ENCODE data around the gene DYRK1A.
"Not testable (repeated sequence)": the region's sequence is repeated elsewhere in the genome, so short reads cannot be mapped to it uniquely, and the experiment has no call there.

DYRK1A gene

DNA sequence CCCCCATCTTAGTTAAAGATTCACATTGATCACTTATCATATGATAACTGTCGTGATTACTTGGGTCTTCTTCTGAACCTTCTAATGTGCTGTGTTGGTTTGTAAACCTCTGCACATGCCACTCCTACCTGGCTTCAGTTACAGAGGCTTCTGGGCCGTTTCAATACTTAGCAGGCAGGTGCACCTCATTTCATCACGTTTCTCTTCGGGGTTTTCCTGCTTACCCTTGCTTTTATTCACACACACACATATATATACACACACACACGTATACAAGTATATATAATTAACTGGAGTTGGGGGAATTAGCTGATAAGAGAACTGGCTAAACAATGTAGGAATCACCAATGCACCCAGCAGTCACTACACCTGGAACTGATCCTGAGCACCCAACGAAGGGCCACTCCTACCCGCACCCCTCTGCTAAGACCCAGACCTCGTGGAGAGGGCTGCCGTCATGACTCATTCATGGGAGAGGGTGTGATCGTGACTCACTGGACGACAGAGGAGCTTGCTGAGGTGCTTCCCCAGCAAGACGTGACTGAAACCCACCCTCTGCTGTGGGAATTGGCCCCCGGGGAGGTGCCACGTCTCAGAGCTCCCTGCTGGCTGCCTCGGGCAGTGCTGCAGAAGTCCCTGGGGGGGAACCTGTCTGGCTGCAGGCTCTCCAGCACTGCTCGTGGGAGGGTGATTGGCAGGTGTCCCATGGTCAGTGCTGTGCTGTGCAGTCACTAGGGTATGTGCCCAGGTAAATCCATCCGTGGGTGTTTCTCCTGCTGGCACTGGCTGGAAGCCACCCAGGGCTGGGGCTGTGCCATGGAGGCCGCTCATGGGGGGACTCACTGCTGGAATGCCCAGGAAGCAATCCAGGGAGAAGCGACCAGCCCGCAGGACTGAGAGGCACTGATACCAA, 166.6 kb downstream of the DYRK1A start:
- DNase-seq, result peak; percentile 25

DNA sequence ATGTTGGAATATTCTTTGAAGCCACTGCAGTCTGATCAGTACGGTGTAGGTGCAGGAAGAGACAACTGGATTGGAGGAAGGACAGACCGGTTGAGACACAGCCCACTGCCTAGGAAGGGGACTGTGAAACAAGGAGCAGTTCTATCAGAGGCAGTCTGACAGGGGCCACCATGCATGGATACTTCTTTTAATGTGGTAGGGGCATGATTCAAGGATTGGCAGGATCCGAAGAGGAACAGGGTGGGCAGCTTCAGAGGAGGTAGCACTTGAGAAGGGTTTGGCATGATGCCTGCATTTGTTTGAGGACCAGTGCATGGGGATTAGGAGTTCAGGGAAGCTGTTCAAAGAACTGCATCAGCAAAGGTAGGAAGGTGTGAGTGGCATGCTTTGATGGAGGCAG, 167.9 kb downstream of the DYRK1A start:
- no peak for DNase-seq

DNA sequence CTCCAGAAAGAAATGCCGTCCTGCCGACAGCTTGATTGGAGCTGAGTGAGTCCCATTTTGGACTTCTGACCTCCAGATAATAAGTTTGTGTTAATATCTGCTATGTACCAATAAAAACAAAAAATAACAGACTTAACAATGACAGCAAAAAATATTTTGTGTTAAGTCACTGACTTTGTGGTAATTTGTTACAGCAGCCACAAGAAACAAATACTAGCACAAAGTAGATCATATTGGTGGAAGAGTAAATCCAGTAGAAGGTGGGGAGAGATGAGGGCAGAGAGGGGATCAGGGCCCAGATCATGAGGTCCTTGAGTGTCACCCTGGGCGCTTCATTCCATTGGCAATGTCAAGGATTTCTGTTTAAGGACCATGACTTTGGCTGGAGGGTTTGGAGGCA, 168.6 kb downstream of the DYRK1A start:
- DNase-seq, result no peak

DNA sequence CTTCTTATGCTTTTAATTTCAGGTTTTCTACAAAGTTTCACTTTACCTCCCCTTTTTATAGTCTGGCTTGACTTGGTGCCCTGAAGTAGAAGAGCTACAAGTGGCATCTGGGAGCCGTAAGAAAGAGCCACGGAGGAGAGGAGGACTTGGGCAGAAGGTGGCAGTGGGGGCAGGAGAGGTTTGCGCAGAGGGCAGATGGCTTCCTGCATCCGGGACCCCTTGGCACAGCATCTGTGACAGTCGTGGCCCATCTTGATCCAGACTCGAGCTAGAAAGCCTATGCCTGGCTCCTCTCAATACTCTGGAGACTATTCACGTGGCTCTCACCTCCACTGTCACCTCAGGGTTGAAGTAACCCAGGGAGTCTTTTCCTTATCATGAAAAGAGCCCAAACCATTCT, 169.1 kb downstream of the DYRK1A start:
- DNase-seq, result no peak

DNA sequence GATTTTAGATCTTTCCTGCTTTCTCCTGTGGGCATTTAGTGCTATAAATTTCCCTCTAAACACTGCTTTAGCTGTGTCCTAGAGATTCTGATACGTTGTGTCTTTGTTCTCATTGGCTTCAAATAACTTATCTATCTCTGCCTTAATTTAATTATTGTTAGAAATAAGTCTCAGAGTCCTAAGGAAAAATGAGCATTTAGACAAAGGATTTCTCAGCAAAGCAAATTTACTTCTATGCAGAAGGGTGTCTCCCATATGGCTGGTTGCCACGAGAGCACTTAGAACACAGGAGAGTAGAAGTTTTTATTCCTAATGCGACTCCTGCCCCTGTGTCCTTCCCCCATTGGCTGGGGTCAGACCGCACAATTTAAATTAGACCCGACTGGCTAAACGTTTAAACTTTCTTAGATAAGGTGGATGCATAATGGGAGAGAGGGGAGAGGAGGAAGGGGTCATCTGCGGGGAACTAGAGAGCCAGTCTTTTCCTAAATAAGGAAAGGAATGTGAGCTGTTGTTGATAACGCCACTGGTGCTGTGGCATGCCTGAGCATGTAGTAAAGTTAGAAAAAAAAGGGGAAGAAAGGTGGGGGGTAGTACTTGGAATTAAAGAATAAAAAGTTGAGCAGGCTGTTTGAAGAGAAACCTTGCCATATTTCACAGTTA, 170.2 kb downstream of the DYRK1A start:
- DNase-seq, result no peak

DNA sequence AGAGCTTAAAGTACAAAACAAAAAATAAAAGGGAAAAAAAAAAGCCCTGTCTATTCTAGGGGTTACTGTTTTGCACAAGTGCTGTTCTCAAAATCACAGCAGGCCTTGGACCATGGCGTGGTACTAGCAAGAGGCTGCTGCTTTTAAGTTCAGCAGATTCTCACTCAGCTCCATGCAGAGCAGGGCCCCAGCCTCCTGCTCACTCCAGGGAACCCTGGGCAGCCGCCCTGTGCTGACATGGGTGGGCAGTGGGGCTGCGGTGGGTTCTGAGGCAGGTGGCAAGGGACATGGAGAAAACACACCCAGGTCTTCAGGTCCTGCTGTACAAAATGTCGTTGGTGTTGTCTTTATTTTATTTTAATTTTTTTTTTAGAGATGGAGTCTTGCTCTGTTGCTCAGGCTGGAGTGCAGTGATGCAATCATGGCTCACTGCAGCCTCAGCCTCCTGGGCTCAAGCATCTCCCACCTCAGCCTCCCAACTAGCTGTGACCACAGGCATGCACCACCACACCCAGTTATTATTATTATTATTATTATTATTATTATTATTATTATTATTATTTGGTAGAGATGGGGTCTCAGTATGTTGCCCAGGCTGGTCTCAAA, 170.9 kb downstream of the DYRK1A start:
- no peak for DNase-seq

DNA sequence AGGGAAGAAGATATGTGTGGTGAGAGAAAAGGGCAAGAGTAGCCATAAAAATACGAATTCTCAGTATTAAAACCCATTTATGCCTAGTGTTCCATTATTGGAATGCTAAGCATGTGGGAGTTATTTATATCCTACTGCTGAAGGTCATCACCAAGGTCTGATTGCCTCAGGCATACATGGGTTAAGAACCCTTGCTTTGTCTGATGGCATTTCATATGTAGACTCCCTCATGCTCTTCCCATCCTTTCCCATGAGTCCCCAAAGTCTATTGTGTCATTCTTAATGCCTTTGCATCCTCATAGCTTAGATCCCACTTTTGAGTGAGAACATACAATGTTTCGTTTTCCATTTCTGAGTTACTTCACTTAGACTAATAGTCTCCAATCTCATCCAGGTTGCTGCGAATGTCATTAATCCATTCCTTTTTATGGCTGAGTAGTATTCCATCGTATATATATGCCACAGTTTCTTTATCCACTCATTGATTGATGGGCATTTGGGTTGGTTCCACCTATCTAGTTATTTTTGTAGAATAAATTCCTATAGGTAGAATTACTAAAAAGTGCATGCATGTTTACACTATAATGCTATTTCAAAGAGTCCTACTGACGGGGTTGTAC, 172.5 kb downstream of the DYRK1A start:
- DNase-seq, result no peak

DNA sequence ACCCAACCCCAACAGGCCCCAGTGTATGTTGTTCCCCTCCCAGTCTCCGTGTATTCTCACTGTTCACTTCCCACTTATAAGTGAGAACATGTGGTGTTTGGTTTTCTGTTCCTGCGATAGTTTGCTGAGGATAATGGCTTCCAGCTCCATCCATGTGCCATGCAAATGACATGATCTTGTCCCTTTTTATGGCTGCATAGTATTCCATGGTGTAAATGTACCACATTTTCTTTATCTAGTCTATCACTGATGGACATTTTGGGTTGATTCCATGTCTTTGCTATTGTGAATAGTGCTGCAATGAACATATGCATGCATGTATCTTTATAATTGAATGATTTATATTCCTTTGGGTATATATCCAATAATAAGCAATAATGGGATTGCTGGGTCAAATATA, 174.6 kb downstream of the DYRK1A start:
- not testable (repeated sequence) for DNase-seq

DNA sequence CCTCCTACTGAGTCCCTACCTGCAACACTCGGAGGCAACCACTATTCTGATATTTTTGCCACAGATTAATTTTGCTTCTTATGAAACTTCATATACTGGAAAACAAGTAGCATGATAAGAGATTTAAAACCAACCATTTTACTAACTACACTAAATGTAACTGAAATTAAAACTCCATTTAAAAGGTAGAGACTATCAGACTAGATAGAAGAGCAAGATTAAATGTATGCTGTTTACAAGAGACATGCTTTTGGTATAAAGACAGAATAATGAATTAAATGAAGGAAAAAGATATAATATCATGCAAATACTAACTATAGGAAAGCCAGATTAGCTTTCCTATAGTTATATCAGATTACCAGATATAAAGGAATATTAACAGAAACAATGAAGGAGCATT, 175.9 kb downstream of the DYRK1A start:
- no peak for DNase-seq

DNA sequence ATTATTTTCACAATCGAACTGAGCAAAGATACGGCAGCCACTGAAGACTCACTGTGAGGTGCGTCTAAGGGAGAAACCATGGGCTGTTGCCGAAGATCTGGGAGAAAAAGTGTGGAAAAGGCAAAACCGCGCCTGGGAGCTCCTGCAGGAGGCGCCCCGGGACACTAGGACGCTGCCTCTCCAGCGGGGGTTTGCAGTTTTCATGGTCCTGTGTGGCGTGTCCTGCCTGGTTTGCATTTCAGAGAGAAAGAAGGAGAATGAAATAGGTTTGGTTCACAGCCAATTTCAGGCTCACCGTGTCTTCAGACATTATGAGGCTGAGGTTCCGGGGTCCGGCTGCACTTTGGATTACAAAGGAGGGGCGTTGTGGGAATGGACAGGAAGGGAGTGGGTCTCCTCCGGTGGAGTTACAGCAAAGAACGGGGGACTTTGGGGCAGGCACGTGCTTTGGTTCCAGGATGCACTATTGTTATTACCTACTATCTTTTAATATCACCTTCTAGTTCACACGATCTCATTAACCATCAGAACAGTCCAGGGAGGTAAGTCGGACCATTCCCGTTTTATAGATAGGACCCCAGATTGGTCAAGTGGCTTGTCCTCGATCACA, 179.8 kb downstream of the DYRK1A start:
- no peak for DNase-seq

DNA sequence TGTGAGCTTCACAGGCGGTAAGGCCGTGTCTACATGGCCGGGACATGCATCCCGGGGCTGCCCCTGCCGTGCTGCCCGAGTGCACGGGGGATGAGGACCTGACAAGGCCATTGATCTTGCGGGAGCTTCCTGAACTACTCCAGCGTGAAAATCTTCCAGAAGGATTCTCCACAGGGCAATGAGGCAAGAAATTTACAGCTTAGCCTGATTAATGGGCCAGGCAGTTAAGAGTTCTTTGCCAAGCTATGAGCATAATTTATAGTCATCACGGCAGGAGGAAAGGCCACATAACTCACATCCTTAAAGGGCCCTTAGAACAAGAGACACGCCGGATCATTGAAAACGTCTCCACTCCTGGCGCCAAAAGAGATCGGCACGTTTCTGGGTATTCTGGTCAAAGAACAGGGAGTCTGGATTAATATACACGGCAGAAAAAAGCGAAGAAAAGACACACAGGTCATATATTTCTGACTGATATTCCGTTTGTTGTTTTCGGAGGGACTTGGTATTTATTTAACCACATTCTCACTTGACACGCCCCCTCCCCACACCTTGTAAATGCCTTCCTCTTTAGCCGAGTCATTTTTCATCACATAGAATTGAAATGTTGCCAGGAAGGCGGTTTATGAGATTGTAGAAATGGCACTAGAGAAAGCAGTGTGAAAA, 180.5 kb downstream of the DYRK1A start:
- DNase-seq, result peak; percentile 83

DNA sequence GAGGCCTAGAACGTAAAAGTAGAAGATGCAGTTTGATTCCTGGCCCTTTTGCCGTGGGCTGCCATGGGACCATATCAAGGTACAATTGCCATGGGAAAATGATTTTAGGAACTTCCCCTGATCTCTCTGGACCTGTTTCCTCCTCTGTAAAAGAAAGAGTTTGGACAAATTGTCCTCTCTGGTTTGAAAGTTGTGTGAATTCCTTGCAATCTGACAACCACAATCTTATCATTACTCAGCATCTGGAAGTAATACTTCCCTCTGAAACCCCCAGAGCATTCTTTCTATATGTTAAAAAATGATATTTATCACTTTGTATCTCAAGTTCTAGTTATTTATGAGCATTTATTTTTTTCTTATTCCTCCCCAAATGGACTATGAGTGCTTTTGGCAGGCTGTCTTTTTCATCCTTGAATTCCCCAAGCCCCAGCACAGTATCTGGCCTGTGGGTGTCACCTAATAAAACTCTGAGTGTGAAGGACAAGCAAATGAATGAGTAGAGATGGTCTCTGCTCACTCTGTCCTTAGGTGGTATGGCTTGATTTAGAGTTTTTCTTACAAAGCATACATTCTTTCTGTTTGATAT, 181.1 kb downstream of the DYRK1A start:
- DNase-seq, result peak; percentile 80

DNA sequence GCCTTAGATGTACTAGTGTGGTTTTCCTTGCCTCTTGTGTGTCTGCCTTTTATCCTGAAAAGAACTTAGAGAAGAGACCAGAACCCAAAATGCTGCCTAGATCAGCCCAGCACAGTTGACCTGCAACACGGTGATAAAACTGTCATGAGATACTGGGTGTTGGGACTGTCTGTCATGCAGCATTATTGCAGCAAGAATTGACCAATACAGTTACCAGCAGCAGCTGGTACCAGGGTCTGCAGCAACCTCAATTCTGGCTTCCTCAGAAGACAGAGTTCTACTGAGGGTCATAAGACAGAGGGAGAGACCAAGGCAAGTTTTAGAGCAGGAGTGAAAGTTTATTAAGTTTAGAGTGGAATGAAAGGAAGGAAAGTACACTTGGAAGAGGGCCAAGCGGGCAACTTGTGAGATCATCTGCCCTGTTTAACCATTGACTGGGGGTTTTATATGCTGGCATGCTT, 182.0 kb downstream of the DYRK1A start:
- DNase-seq, result no peak

DNA sequence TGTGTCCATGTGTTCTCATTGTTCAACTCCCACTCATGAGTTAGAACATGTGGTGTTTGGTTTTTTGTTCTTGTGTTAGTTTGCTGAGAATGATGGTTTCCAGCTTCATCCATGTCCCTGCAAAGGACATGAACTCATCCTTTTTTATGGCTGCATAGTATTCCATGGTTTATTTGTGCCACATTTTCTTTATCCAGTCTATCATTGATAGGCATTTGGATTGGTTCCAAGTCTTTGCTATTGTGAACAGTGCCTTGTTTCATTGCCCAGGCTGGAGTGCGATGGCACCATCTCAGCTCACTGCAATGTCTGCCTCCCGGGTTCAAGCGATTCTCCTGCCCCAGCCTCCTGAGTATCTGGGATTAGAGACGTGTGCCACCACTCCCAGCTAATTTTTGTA, 183.2 kb downstream of the DYRK1A start:
- not testable (repeated sequence) for DNase-seq

DNA sequence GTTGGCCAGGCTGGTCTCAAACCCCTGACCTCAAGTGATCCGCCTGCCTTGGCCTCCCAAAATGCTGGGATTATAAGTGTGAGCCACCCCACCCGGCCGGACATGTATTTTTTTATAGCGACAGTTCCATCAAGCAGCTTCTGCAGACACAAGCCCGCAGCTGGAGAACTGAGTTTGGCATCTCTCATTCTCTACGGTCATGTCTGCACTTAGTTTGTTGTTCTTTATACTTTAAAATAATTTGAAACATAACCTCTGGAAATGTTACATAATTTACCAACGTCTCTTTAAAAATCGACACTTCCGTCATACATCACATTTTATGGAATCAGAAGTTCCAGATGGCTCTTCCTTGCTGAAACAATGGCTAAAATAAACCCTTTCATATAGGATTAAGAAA, 183.6 kb downstream of the DYRK1A start:
- no peak for DNase-seq

DNA sequence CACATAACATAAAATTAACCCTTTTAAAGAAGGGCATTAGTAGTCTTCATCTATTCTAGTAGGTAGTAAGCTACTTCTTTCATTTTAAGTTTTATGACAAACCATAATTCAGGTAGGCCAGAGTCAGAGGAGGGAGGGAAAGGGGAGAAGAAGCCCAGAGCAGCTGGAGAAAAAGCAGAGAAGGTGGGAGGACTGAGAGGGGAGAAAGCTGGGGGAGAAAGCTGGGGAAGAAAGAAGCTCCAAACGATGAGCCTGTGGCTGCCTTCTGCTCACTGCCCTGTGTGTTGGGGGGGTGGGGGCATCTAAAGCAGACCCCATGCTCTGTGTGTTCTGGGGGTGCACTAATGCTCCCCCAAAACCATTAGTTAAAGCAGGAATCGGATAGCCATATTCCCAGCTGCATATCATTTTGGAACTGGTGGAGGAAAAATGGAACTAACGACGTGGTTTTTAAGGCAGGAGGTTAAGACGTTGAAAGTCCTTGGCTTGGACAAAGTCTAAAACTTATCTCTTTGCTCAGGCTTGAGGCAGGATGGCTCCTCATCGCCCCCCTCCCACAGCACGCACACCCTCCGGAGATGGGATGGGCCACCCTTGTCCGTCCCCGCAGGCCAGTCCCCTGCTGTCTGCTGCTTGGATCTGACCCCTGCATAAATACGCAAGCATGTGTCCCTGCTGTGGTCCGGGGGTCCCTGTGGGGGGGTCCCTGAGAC, 184.2 kb downstream of the DYRK1A start:
- DNase-seq, result no peak

DNA sequence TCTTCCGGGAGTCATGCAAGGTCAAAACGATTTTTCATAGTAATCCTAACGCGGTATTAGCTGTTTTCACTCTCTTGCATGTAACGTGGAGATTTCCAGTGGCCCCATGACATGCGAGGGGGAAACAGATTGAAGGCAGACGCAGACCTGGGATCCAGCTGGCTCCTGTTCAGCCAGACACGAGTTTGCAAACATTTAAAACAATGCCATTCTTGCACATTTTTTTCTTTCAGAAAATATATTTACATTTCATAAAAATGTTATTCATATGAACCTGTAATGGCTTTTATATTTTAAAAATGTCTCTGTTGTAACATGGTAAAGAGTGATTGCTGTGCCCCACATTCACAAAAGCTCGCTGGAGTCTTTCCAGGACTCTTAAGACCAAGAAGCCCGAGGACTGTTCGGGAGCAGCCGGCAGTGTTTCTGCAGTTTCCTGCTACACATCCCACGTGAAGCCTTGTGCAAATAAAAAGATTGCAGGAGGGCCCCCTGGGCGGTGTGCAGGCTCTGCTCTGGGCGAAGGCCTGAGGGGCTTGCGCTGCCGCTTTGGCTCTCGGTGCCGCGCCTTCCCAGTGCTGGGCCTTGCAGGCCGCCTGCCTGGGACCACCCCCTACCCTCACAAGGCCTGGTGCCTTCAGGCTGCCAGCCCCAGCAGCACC, 184.9 kb downstream of the DYRK1A start:
- DNase-seq, result peak; percentile 41

DNA sequence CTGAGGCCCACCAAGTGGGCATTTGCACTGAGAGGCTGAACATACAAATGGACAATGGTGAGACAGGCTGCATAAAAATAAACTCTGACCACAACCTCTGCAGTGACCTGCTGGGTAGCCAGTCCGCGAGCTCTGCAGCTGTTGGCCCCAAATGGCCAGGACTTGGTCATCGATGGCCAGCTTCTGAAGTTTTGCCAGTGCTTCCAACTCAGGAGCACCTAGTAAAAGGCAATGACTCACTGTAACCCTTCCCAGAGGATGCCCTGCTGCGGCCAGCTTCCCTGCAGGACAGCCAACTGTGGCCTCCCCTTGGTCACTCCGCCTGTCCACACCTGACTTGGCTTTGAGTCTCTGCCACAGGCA, 185.4 kb downstream of the DYRK1A start:
- DNase-seq, result no peak

DNA sequence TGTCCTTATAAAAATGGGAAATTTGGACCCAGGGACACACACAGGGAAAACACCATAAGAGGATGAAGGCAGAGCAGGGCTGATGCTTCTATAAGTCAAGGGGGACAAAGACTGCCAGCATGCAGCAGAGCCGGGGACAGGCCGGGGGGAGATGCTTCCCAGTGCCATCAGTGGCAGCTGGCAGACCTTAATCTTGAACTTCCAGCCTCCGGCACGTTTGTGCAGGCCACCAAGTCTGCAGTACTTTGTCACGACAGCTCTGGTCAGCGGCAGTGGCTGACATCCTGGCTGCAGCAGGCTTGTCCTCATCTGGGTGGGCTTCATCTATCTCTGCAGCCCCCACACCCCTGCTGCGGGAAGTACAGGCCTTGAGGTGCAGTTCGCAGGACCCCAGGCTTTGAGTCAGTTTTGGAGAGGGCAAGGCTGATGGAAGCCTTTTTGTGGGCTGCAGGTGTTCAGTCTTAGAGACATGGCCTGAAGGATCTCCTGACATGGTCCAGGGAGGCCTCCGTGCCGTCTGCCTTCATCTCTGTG, 186.0 kb downstream of the DYRK1A start:
- DNase-seq, result no peak

DNA sequence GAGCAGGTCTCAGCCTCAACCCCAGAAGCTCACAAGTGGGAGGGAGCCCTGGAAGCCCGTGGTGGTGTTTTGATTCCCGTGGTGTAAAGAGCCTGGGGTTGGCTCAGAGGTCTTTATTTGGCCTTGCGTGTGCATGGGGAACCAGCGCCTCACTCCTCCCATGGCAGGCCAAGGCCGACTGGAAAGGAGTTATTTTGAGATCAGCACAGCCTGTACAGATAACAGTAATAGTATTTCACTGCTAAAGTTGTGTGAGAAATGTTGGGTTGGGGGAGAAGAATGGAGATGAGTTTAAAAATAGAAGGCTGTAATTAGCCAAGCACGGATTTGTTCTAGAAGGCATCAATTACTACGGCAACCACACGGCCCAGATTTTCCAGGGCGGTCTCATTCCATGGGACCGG, 186.5 kb downstream of the DYRK1A start:
- no peak for DNase-seq

Data from fibroblast of skin of right quadriceps (primary cell).